CD4-positive, alpha-beta memory T cell (primary cell): ENCODE data around the gene DLGAP5. TPM values are rescaled to one million over a fixed set of nuclear protein-coding genes. Genes with fewer than 3 reads are reported as not detected.

Experiments used
- CTCF ChIA-PET: fragments of 350-600 bp; sonication (Branson Sonifier 250); formaldehyde crosslinking; loops from one replicate; lab custom pipeline; 2021; ENCODE audit warnings: inconsistent platforms; ENCODE audit not compliant: partially characterized antibody; lab: Charles Lee
- POLR2A ChIA-PET: fragments of 350-600 bp; sonication (Branson Sonifier 250); formaldehyde crosslinking; loops from one replicate; lab custom pipeline; 2021; ENCODE audit not compliant: partially characterized antibody; lab: Charles Lee
- DNase-seq, 5 donors: peaks; one replicate each; pipeline versions ENCODE4 v3.0.0 to v3.0.0-alpha.2; 2020 to 2022; ENCODE audit warnings: mixed read lengths in 1 of 5
- H3K27ac ChIP-seq: one replicate; pipeline ENCODE4 v1.7.0; 2013; ENCODE audit warnings: low read depth, low read length
- H3K27me3 ChIP-seq: 2 replicates; pipeline ENCODE4 v1.7.0; 2013; ENCODE audit warnings: mild to moderate bottlenecking, low read length, moderate library complexity; ENCODE audit not compliant: insufficient read depth
- H3K36me3 ChIP-seq: 2 replicates; pipeline ENCODE4 v1.7.0; 2013; ENCODE audit warnings: mild to moderate bottlenecking, low read length, moderate library complexity; ENCODE audit not compliant: insufficient read depth
- H3K4me1 ChIP-seq: 2 replicates; pipeline ENCODE4 v1.7.0; 2013; ENCODE audit warnings: mild to moderate bottlenecking, low read length, moderate library complexity; ENCODE audit not compliant: insufficient read depth
- H3K4me3 ChIP-seq, 2 donors: one replicate each; pipeline ENCODE4 v1.7.0; 2013; ENCODE audit warnings: low read length in 2 of 2, mild to moderate bottlenecking in 1 of 2
- H3K9me3 ChIP-seq, 2 donors: one replicate each; pipeline ENCODE4 v1.7.0; 2013; ENCODE audit warnings: low read length in 2 of 2, control low read depth in 1 of 2; ENCODE audit not compliant: control insufficient read depth in 1 of 2
- H3K27ac Mint-ChIP-seq, 7 donors: one replicate each; pipeline ENCODE4 v1.8.0; 2020 to 2021; ENCODE audit warnings: mixed read lengths in 7 of 7, mild to moderate bottlenecking in 6 of 7, inconsistent platforms in 3 of 7, moderate library complexity in 3 of 7
- H3K27me3 Mint-ChIP-seq, 2 donors: one replicate each; pipeline ENCODE4 v1.8.0; 2020 to 2021; ENCODE audit warnings: mixed read lengths in 2 of 2
- H3K36me3 Mint-ChIP-seq, 2 donors: one replicate each; pipeline ENCODE4 v1.8.0; 2020 to 2021; ENCODE audit warnings: mixed read lengths in 2 of 2, inconsistent platforms in 1 of 2, mild to moderate bottlenecking in 1 of 2
- H3K4me1 Mint-ChIP-seq, 4 donors: one replicate each; pipeline ENCODE4 v1.8.0; 2020 to 2021; ENCODE audit warnings: mixed read lengths in 4 of 4, mild to moderate bottlenecking in 1 of 4
- H3K4me3 Mint-ChIP-seq, 8 donors: one replicate each; pipeline ENCODE4 v1.8.0; 2020 to 2021; ENCODE audit warnings: mixed read lengths in 8 of 8, mild to moderate bottlenecking in 7 of 8, moderate library complexity in 6 of 8, inconsistent platforms in 3 of 8
- H3K9me3 Mint-ChIP-seq, 8 donors: one replicate each; pipeline ENCODE4 v1.8.0; 2020 to 2021; ENCODE audit warnings: mixed read lengths in 8 of 8, mild to moderate bottlenecking in 5 of 8, inconsistent platforms in 3 of 8, moderate library complexity in 1 of 8
- intact Hi-C: fragments of 100-400 bp; cut with micrococcal nuclease; formaldehyde crosslinking; loops from one replicate; pipeline ENCODE4 v1.15.1; 2023
- polyA plus RNA-seq, 2 donors: library from polyadenylated mRNA; unstranded; fragments of 300-500 nt; fragmentation: Illumina TruSeq; gene quantifications; one replicate each; pipeline ENCODE4 v1.2.3, GENCODE V29; 2021
- total RNA-seq, 2 experiments: library from RNA; stranded (reverse); gene quantifications; one replicate each; pipeline ENCODE4 v1.2.3, GENCODE V29; 2021

DLGAP5 gene
- total and polyA plus RNA-seq, 4 experiments from 2014 or later, result not detected

GRCh38 chr14:55139696-55140509 lies 51.5 kb downstream of the DLGAP5 start:
- peaks cover 0 to 3% (median 0%) of the 10 kb centered on the region in 4 donors for H3K4me1 Mint-ChIP-seq
- peaks cover 12 to 14% of the 10 kb centered on the region in 2 donors for H3K36me3 Mint-ChIP-seq
- POLR2A ChIA-PET, result interaction anchor here (0.8 kb wide), 1 partner anchor 21 kb away, joined by 3 read pairs; no protein-coding TSS in a partner anchor
- intact Hi-C loops, result no loop called here
- no peaks in the 10 kb centered on the region for H3K9me3 Mint-ChIP-seq
- no peaks in the 10 kb centered on the region for H3K27me3 ChIP-seq
- CTCF ChIA-PET, result no interaction called here
- no peak overlapping the region for H3K27ac ChIP-seq
- no peaks in the 10 kb centered on the region for H3K4me1 ChIP-seq
- no peak for DNase-seq
- peaks cover 9% of the 10 kb centered on the region for H3K36me3 ChIP-seq
- H3K27me3 Mint-ChIP-seq, result no peaks in the 10 kb centered on the region
- no peak overlapping the region for H3K4me3 Mint-ChIP-seq
- H3K9me3 ChIP-seq, result no peaks in the 10 kb centered on the region
- no peak overlapping the region for H3K4me3 ChIP-seq
- no peak overlapping the region for H3K27ac Mint-ChIP-seq

DNA sequence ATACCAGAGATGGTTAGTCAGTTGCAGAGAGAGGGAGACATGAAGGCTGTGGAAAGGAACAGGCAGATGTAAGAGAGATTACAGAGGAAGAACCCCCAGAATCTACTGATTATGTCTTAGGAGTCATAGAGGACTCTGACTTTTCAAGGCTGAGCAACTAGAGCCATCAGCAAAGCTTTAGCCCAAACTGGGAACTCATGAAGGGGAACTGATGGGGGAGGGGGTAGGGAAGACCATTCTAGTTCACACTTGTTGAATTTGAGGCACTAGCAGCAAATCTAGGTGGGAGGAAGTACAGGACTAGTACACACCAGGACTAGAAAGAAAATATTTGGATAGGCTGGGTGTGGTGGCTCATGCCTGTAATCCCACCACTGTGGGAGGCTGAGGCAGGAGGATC lies 52.2 kb downstream of the DLGAP5 start:
- Histone ChIP-seq H3K27me3 (no peaks in the 10 kb centered on the region), H3K4me3 (no peak overlapping the region), H3K27ac (no peak overlapping the region), H3K9me3 (no peaks in the 10 kb centered on the region), H3K4me1 (no peaks in the 10 kb centered on the region), H3K36me3 (peaks cover 9% of the 10 kb centered on the region)
- peaks cover 0 to 5% (median 0%) of the 10 kb centered on the region in 4 donors for H3K4me1 Mint-ChIP-seq
- H3K36me3 Mint-ChIP-seq, result peaks cover 12 to 14% of the 10 kb centered on the region in 2 donors
- intact Hi-C loops, result no loop called here
- DNase-seq, result no peak
- H3K27me3 Mint-ChIP-seq, result no peaks in the 10 kb centered on the region
- POLR2A ChIA-PET, result interaction anchor here (0.8 to 1.1 kb wide), 3 partner anchors 10 to 36 kb away, joined by 3 read pairs; partner anchors contain the start of gene LGALS3
- CTCF ChIA-PET, result no interaction called here
- H3K9me3 Mint-ChIP-seq, result no peaks in the 10 kb centered on the region
- H3K27ac Mint-ChIP-seq, result peak overlapping the region in 3 of 7 donors; percentile 52 to 60 (median 54)
- H3K4me3 Mint-ChIP-seq, result no peak overlapping the region

DNA sequence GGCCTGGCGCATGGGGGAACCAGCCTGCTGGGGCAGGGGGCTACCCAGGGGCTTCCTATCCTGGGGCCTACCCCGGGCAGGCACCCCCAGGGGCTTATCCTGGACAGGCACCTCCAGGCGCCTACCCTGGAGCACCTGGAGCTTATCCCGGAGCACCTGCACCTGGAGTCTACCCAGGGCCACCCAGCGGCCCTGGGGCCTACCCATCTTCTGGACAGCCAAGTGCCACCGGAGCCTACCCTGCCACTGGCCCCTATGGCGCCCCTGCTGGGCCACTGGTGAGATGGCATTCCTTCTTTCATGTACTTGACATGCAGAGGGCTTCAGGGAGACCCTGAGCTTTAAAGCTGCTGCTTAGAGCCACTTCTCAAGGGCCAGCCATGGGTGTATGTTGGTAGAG lies 53.3 kb downstream of the DLGAP5 start:
- peaks cover 9% of the 10 kb centered on the region for H3K36me3 ChIP-seq
- H3K4me3 ChIP-seq, result no peak overlapping the region
- intact Hi-C loops, result no loop called here
- H3K4me1 ChIP-seq, result no peaks in the 10 kb centered on the region
- ChIA-PET CTCF (interaction anchor here (1.0 to 1.6 kb wide), 4 partner anchors 15 to 87 kb away, joined by 3 to 4 read pairs (median 4); partner anchors contain the start of gene MAPK1IP1L), POLR2A (interaction anchor here (0.8 to 1.1 kb wide), 2 partner anchors 9 to 34 kb away, joined by 3 read pairs; partner anchors contain the start of gene LGALS3)
- H3K27me3 Mint-ChIP-seq, result no peaks in the 10 kb centered on the region
- H3K27me3 ChIP-seq, result no peaks in the 10 kb centered on the region
- no peaks in the 10 kb centered on the region for H3K9me3 ChIP-seq
- H3K27ac Mint-ChIP-seq, result no peak overlapping the region
- DNase-seq, result peak in 1 of 5 donors; percentile 33
- H3K4me3 Mint-ChIP-seq, result no peak overlapping the region
- H3K4me1 Mint-ChIP-seq, result peaks cover 0 to 5% (median under 1%) of the 10 kb centered on the region in 4 donors
- no peak overlapping the region for H3K27ac ChIP-seq
- peaks cover 10 to 11% of the 10 kb centered on the region in 2 donors for H3K36me3 Mint-ChIP-seq
- H3K9me3 Mint-ChIP-seq, result no peaks in the 10 kb centered on the region

DNA sequence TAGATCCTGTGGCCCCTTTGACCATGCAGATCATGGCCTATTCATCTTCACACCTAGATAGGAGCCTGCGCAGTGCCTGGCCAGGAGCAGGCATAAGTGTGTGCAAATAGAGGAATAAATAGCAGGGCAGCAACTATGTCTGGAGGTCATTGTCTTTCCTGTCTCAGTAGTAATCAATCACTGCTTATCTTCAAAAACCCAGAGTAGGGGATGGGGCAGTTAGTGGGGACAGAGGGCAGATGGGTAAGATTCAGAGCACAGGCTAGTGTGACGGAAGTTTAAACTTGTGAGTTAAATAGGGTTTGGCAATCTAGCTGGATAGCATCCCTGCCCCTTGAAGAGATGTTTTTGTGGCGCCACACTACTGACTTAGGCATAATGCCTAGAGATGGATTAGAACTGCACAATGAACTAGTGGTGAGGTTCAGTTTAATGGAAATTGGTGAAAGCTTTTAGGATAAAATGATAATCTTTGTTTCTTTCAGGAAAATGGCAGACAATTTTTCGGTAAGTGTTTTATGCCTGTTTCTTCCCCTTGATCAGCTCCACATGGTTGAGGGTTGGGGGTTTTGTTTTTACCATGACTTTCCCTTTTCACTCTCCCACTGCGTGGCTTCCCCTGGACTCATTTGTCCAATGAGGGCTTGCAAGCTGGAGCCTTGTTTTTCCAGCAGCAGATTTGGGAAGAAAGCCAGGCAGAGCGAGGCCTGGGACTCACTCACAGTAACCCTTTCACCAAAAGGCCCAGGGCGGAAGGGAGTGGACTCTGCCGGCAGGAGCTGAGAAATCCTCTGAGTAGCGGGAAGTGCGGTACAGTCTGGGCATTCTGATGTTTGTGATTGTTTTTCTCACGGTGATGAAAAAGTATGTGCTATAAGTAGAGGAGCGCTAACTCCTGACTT lies 54.2 kb downstream of the DLGAP5 start:
- Mint-ChIP-seq H3K4me1 (peaks cover 0 to 5% (median 2%) of the 10 kb centered on the region in 4 donors), H3K27ac (peak overlapping the region in 2 of 7 donors; percentile 1 to 18), H3K9me3 (no peaks in the 10 kb centered on the region), H3K27me3 (no peaks in the 10 kb centered on the region), H3K4me3 (no peak overlapping the region), H3K36me3 (peaks cover 10 to 11% of the 10 kb centered on the region in 2 donors)
- intact Hi-C loops, result no loop called here
- H3K9me3 ChIP-seq, result no peaks in the 10 kb centered on the region
- ChIA-PET POLR2A (interaction anchor here (0.6 to 2.3 kb wide), 2 partner anchors 16 to 34 kb away, joined by 3 to 8 read pairs; no protein-coding TSS in a partner anchor), CTCF (interaction anchor here (1.2 to 1.6 kb wide), 2 partner anchors 16 to 50 kb away, joined by 3 to 4 read pairs; no protein-coding TSS in a partner anchor)
- no peak for DNase-seq
- no peaks in the 10 kb centered on the region for H3K27me3 ChIP-seq
- H3K36me3 ChIP-seq, result peaks cover 9% of the 10 kb centered on the region
- no peak overlapping the region for H3K4me3 ChIP-seq
- no peak overlapping the region for H3K27ac ChIP-seq
- peaks cover 1% of the 10 kb centered on the region for H3K4me1 ChIP-seq

GRCh38 chr14:55136241-55136640 lies 55.1 kb downstream of the DLGAP5 start:
- Mint-ChIP-seq H3K27me3 (no peaks in the 10 kb centered on the region), H3K9me3 (no peaks in the 10 kb centered on the region), H3K4me3 (no peak overlapping the region), H3K36me3 (peaks cover 6 to 10% of the 10 kb centered on the region in 2 donors), H3K27ac (no peak overlapping the region), H3K4me1 (peaks cover 9 to 12% (median 10%) of the 10 kb centered on the region in 4 donors)
- intact Hi-C loops, result no loop called here
- Histone ChIP-seq H3K27me3 (no peaks in the 10 kb centered on the region), H3K9me3 (no peaks in the 10 kb centered on the region), H3K27ac (no peak overlapping the region), H3K36me3 (peaks cover 3% of the 10 kb centered on the region), H3K4me1 (peaks cover 10% of the 10 kb centered on the region), H3K4me3 (no peak overlapping the region)
- no peak for DNase-seq
- POLR2A ChIA-PET, result interaction anchor here (0.6 to 2.3 kb wide), 2 partner anchors 33 to 45 kb away, joined by 3 to 8 read pairs; no protein-coding TSS in a partner anchor
- CTCF ChIA-PET, result interaction anchor here (2.1 kb wide), 1 partner anchor 34 kb away, joined by 4 read pairs; no protein-coding TSS in a partner anchor

GRCh38 chr14:55133416-55133815 lies 58.0 kb downstream of the DLGAP5 start:
- no peaks in the 10 kb centered on the region for H3K9me3 Mint-ChIP-seq
- no peaks in the 10 kb centered on the region for H3K36me3 Mint-ChIP-seq
- Histone ChIP-seq H3K27ac (no peak overlapping the region), H3K4me3 (no peak overlapping the region), H3K9me3 (no peaks in the 10 kb centered on the region), H3K36me3 (no peaks in the 10 kb centered on the region), H3K4me1 (peaks cover 23% of the 10 kb centered on the region), H3K27me3 (no peaks in the 10 kb centered on the region)
- no peak overlapping the region for H3K27ac Mint-ChIP-seq
- no peak overlapping the region for H3K4me3 Mint-ChIP-seq
- H3K4me1 Mint-ChIP-seq, result peaks cover 15 to 24% (median 22%) of the 10 kb centered on the region in 4 donors
- intact Hi-C loops, result no loop called here
- no peak for DNase-seq
- ChIA-PET CTCF (interaction anchor here (1.3 to 1.6 kb wide), 3 partner anchors 27 to 45 kb away, joined by 4 to 8 read pairs (median 6); no protein-coding TSS in a partner anchor), POLR2A (interaction anchor here (0.5 kb wide), 1 partner anchor 30 kb away, joined by 3 read pairs; no protein-coding TSS in a partner anchor)
- H3K27me3 Mint-ChIP-seq, result peaks cover 0 to 1% of the 10 kb centered on the region in 2 donors
